Transverse colon (tissue), 4 donors: ENCODE data around the gene MPST. TPM values are rescaled to one million over a fixed set of nuclear protein-coding genes. Genes with fewer than 3 reads are reported as not detected.

ENCODE experiments used
- DNase-seq: peaks from one replicate; pipeline ENCODE4 v3.0.0-alpha.2; 2019
- H3K27ac ChIP-seq, 4 donors: fragments of 200-600 bp; sonication (generic); 2 replicates each; pipeline ENCODE4 v1.5.1; 2016 to 2018; ENCODE audit warnings: inconsistent platforms in 4 of 4
- H3K27me3 ChIP-seq: fragments of 200-600 bp; sonication (generic); 2 replicates; pipeline ENCODE4 v1.5.1; 2017; ENCODE audit warnings: inconsistent platforms
- H3K36me3 ChIP-seq, 4 donors: fragments of 200-600 bp; sonication (generic); 2 replicates each; pipeline ENCODE4 v1.5.1; 2017 to 2019; ENCODE audit warnings: inconsistent platforms in 4 of 4
- H3K4me1 ChIP-seq, 4 donors: fragments of 200-600 bp; sonication (generic); 2 replicates each; pipeline ENCODE4 v1.5.1; 2017 to 2020; ENCODE audit warnings: inconsistent platforms in 4 of 4
- H3K4me3 ChIP-seq, 4 donors: fragments of 200-600 bp; sonication (generic); 1 replicate in 1 of 4; 2 replicates in 3 of 4; pipeline versions ENCODE4 v1.5.1 to v1.6.1; 2017 to 2019; ENCODE audit warnings: inconsistent platforms in 4 of 4
- H3K9me3 ChIP-seq, 2 donors: fragments of 200-600 bp; sonication (generic); 2 replicates each; pipeline ENCODE4 v1.5.1; 2017 to 2019; ENCODE audit warnings: inconsistent platforms in 2 of 2
- EP300 ChIP-seq: sonication (generic); formaldehyde crosslinking; IDR thresholded peaks from one replicate; pipeline ENCODE4 v1.6.1; 2017; ENCODE audit warnings: antibody characterized with exemption, low read depth
- POLR2A ChIP-seq: fragments of 450-650 bp; IDR thresholded peaks from one replicate; pipeline ENCODE4 v1.6.1; 2016; ENCODE audit warnings: antibody characterized with exemption, mild to moderate bottlenecking, moderate library complexity
- POLR2AphosphoS5 ChIP-seq, 3 donors: sonication (generic); formaldehyde crosslinking; IDR thresholded peaks; one replicate each; pipeline ENCODE4 v1.6.1; 2016; ENCODE audit warnings: antibody characterized with exemption in 3 of 3
- WGBS, 2 donors: methylation state at CpG; one replicate each; pipeline ENCODE4 v1.1.5; 2018; ENCODE audit warnings: low coverage in 1 of 2; 5-methylcytosine and 5-hydroxymethylcytosine counted together
- in situ Hi-C, 4 donors: fragments of 200-750 bp; cut with MboI; loops; one replicate each; pipeline versions ENCODE4 v1.15.0 to v1.15.1; 2017; ENCODE audit warnings: low sequenced_read_pairs in 3 of 4, low pct_ligation_motif_present in 1 of 4, low pct_unique_long_range_greater_than_20kb in 1 of 4
- intact Hi-C: fragments of 100-400 bp; cut with DNase I; formaldehyde crosslinking; loops from one replicate; pipeline ENCODE4 v1.15.1; 2023; ENCODE audit warnings: low total_unique reads
- total RNA-seq, 4 donors: library from RNA; depleted of rRNA; stranded (reverse); fragments of >200 nt; gene quantifications; one replicate each; pipeline ENCODE4 v1.1.0, GENCODE V29; 2016
- TF ChIP-seq, protein P1 (sequence below), 5 experiments: fragments of 200-600 bp in 3 of 5; fragments of 450-650 bp in 2 of 5; sonication (generic) in 3 of 5; IDR thresholded peaks; 1 replicate in 2 of 5; 2 replicates in 3 of 5; pipeline ENCODE4 v1.5.1; 2016 to 2017; ENCODE audit warnings: antibody characterized with exemption in 5 of 5, inconsistent platforms in 3 of 5, mild to moderate bottlenecking in 2 of 5, moderate library complexity in 1 of 5

MPST gene
- total RNA-seq, 4 donors from 2014 or later: 407 to 964 (median 541) TPM

DNA sequence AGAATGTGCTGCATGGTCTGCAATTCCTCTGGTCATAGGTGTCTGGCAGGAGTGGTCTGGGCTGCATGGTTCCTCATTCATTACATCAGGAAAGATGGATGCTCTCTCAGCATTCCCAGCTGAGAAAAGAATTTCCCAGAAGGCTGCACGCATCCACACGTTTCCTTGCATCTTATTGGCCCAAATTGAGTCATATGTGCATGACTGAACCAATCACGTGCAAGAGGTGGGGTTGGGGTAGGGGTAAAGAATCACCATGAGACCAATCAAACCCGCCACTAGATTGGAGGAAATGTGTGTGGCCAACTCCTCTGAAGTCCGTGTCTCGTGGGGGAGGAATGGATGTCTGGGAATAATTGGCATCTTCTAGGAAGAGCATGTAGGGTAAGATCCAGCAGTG lies 29.1 kb upstream of the MPST start:
- peaks cover 9 to 10% of the 10 kb centered on the region in 2 donors for H3K9me3 ChIP-seq
- no peaks in the 10 kb centered on the region for H3K4me1 ChIP-seq
- intact Hi-C loops: no loop called here
- 72% methylated on average over 6 of the region's 6 CpGs; no CpG with 5 or more reads in 1 of the 2 donors for WGBS, 2 donors
- TF ChIP-seq, protein P1, sequence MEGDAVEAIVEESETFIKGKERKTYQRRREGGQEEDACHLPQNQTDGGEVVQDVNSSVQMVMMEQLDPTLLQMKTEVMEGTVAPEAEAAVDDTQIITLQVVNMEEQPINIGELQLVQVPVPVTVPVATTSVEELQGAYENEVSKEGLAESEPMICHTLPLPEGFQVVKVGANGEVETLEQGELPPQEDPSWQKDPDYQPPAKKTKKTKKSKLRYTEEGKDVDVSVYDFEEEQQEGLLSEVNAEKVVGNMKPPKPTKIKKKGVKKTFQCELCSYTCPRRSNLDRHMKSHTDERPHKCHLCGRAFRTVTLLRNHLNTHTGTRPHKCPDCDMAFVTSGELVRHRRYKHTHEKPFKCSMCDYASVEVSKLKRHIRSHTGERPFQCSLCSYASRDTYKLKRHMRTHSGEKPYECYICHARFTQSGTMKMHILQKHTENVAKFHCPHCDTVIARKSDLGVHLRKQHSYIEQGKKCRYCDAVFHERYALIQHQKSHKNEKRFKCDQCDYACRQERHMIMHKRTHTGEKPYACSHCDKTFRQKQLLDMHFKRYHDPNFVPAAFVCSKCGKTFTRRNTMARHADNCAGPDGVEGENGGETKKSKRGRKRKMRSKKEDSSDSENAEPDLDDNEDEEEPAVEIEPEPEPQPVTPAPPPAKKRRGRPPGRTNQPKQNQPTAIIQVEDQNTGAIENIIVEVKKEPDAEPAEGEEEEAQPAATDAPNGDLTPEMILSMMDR (IDR thresholded peaks at IDR 0.05): no peak
- TF ChIP-seq EP300 (no peak), POLR2AphosphoS5 (IDR thresholded peaks at IDR 0.05) (no peak)
- H3K4me3 ChIP-seq: no peak overlapping the region
- no peaks in the 10 kb centered on the region for H3K36me3 ChIP-seq
- H3K27me3 ChIP-seq: peaks cover 42% of the 10 kb centered on the region
- in situ Hi-C loops: loop anchor here in 1 of 4 donors (25.0 kb wide), 1 partner anchor 128 kb away; the partner anchor contains the start of gene NCF4
- no peak for DNase-seq
- H3K27ac ChIP-seq: no peak overlapping the region

DNA sequence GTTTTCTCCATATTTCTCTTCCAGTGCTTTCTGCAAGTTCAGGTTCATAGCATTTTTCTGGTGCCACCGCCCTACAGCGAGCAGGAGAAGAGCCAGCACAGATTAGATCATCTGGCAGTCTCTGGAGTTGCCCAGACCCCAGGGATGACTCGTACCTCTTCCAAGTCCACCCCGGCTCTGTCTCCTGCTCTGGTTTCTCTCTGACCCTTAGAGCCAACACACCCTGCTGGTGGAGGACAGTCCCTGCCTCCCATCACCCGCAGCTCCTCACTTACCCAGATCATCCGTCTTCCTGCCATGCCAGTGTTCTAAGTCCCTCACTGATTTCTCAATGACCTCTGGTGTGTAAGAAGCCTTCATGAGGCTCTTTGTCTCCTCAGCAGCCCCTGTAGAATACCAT lies 28.3 kb upstream of the MPST start:
- WGBS, 2 donors: 73 to 100% methylated on average over 2 to 6 of the region's 6 CpGs
- in situ Hi-C loops: loop anchor here in 1 of 4 donors (25.0 kb wide), 1 partner anchor 129 kb away; the partner anchor contains the start of gene NCF4
- H3K27me3 ChIP-seq: peaks cover 42% of the 10 kb centered on the region

DNA sequence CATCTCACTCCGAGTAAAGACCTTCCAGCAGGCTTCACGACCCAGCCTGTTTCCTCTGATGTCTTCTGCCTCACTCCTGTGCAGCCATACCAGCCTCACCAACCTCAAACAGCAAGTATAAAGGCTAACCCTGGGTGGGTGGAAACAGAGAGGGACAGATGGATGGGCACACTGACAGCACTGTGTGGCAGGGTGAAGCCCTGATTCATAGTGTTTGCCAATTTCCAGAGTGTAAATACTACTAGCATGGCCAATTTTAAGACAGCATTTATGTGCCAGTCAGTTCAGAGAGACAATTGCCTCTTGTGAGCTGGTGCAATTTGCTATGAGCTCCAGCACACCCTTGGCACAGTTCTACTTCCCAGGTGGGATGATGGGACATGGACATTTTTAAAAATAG lies 21.8 kb upstream of the MPST start:
- Histone ChIP-seq H3K4me1 (no peaks in the 10 kb centered on the region), H3K36me3 (no peaks in the 10 kb centered on the region), H3K4me3 (no peak overlapping the region), H3K27me3 (peaks cover 12% of the 10 kb centered on the region), H3K9me3 (no peaks in the 10 kb centered on the region), H3K27ac (no peak overlapping the region)
- in situ Hi-C loops (loop anchor here in 1 of 4 donors (25.0 kb wide), 1 partner anchor 135 kb away; the partner anchor contains the start of gene NCF4), intact Hi-C loops (no loop called here)
- TF ChIP-seq POLR2AphosphoS5 (IDR thresholded peaks at IDR 0.05) (no peak), EP300 (no peak), POLR2A (no peak)
- TF ChIP-seq, protein P1 (IDR thresholded peaks at IDR 0.05): no peak
- DNase-seq: no peak
- 79% methylated on average over 2 of the region's 2 CpGs; no CpG with 5 or more reads in 1 of the 2 donors for WGBS, 2 donors

More for the DNA sequence above, 28.3 kb upstream of the MPST start:
- intact Hi-C loops: no loop called here
- Histone ChIP-seq H3K4me3 (no peak overlapping the region), H3K9me3 (peaks cover 1 to 3% of the 10 kb centered on the region in 2 donors), H3K27ac (no peak overlapping the region), H3K36me3 (no peaks in the 10 kb centered on the region), H3K4me1 (no peaks in the 10 kb centered on the region)
- TF ChIP-seq, protein P1 (IDR thresholded peaks at IDR 0.05): no peak
- no peak for TF ChIP-seq POLR2AphosphoS5 (IDR thresholded peaks at IDR 0.05)
- no peak for TF ChIP-seq POLR2A
- no peak for TF ChIP-seq EP300
- DNase-seq: no peak

DNA sequence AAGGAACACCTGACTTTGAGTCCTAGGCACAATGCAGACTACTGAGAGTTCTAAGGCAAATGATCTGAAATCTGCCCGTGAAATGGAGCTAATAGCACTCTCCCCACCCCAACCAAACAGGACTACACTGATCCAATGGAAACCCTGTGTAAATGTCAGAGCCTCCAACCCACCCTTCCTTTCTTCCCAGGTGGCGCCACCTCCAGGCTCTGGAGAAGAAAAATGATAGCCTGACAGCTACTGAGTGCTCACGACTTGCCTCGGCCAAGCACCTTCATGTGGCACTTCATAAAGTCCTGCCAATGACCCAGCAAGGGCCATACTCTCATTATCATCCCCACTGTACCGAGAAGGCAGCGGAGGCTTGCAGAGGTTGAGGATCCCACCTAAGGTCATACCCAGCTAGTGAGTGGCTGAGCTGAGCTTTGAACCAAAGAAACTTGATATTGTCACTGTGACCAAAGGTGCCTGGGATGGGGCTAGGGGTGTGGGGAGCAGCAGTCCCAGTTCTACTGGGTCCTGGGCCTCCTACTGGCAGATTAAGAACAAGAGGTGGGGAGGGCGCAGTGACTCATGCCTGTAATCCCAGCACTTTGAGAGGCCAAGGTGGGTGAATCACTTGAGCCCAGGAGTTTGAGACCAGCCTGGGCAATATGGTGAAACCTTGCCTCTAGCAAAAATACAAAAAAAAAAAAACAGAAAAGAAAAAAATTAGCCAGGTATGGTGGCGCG lies 20.8 kb upstream of the MPST start:
- peak; percentile 44 for DNase-seq
- 76% methylated on average over 9 of the region's 9 CpGs; no CpG with 5 or more reads in 1 of the 2 donors for WGBS, 2 donors
- intact Hi-C loops (no loop called here), in situ Hi-C loops (loop anchor here in 1 of 4 donors (25.0 kb wide), 1 partner anchor 136 kb away; the partner anchor contains the start of gene NCF4)
- Histone ChIP-seq H3K4me1 (no peaks in the 10 kb centered on the region), H3K9me3 (no peaks in the 10 kb centered on the region), H3K27ac (no peak overlapping the region), H3K36me3 (no peaks in the 10 kb centered on the region), H3K27me3 (peaks cover 3% of the 10 kb centered on the region), H3K4me3 (no peak overlapping the region)
- TF ChIP-seq, protein P1 (IDR thresholded peaks at IDR 0.05): peak in 1 of 5 experiments; percentile 6
- no peak for TF ChIP-seq POLR2A
